ENCODE data around the gene RBBP8.
"Not testable (repeated sequence)": the region's sequence is repeated elsewhere in the genome, so short reads cannot be mapped to it uniquely, and the experiment has no call there.

Gene RBBP8

DNA sequence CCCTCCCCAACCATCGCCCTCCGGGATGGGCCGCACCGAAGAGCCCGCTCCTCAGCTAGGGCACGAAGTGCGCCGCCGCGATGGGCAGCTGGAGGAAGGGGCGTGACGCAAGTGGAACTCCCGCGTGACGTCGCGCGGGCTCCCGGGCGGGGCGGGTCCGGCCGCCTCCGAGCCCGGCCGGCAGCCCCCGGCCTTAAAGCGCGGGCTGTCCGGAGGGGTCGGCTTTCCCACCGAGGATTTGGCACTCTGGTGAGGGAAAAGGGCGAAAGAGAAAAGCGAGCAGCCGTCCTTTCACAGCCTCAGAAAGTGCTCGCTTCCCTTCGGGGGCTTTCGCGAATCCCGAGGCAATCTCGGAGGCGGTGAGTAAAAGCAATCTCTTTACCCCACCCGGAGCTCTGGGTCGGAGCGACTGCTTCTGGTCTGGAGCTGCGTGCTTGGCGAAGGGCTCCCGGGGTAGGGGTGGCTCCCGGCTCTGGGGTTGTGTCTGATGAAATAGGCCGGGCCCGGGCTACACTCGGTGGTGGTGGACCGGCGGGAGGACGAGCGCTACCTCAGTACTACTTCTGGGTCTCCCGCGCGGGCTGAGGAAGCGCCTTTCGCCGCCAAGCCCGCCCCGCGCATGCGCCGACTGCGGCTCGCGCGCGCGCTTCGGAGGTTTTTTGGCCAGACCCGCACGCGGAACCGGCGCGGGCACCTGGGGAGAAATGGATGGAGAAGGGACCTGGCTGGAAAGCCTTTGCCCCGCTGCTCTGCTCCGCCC, at the start of gene RBBP8:
TSS of gene RBBP8 (plus strand) at position 123 of the 760 bp plus-strand sequence. CDS start 3,524 bp downstream, outside the sequence.
- DNase-seq: peak; percentile 66

DNA sequence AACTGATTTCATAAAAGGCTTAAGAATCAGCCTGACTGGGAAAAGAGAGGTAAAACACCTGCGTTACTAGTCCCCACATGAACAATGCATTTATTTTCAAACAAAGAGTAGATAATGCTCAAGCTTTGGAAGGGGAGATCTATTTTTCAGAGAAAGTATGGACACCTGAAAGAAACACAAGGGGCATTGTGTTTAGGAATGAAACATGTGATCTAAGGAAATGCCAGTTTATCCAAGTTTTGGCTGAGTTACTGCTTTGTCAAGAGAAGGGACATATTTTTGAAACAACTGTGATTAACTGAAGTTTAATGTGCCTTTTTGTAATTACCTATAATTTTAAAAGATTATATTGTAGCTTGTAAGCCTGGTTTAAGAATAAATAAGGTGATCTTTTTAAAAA, 49.3 kb upstream of the RBBP8 start:
- DNase-seq: no peak

DNA sequence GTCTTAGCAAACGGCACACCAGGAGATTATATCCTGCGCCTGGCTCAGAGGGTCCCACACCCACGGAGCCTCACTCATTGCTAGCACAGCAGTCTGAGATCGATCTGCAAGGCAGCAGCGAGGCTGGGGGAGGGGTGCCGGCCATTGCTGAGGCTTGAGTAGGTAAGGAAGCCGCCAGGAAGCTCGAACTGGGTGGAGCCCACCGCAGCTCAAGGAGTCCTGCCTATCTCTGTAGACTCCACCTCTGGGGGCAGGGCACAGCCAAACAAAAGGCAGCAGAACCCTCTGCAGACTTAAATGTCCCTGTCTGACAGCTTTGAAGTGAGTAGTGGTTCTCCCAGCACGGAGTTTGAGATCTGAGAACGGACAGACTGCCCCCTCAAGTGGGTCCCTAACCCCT, 47.4 kb upstream of the RBBP8 start:
- not testable (repeated sequence) for DNase-seq

DNA sequence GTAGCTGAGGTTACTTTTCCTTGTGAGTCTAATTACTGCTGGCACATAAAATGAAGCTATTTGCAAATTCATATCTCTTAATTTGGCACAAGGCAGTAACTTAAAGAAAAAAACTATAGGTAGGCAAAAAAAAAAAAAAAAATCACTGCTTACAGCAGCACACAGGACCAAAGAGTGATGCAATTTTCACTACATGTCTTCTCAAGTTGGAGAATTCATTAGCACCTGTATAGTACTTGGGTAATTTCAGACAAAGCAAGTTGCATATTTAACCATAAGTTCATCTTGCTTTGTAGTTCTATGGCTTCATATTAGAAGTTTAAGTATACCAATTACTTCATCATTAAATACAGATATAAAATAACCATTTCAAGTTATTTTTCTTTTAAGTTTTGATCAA, 33.7 kb upstream of the RBBP8 start:
- DNase-seq: no peak

DNA sequence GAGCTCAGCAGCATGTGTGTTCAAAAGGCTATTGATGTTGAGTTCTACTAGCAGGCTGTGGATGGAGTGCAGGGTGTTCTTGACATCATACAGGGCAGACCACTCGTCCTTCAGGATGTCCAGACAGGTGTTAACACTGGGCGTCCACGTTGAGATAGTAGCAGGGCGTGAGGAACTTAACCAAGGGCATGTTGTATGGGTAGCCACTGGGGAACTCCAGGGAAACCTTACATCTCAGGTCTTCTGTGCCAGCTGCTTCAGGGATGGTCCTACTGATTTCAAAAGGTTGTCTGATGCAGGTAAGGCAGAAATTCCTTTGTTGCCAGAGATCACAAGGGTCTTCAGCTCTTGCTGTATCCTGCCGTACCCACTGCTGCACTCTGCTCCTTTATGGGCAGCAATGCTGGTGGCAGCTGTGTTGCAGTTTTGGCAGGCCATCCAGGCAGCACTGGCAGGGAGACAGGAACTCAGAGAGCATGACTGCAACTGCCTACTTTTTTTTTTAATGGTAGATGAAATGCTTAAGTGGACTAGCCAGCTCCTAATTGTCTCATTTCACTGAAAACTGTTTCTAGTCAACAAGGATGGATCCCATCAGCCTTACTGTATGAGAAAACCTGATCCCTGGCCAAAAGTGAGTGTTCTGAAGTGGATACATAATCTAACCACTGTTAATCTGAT, 32.4 kb upstream of the RBBP8 start:
- DNase-seq: no peak

DNA sequence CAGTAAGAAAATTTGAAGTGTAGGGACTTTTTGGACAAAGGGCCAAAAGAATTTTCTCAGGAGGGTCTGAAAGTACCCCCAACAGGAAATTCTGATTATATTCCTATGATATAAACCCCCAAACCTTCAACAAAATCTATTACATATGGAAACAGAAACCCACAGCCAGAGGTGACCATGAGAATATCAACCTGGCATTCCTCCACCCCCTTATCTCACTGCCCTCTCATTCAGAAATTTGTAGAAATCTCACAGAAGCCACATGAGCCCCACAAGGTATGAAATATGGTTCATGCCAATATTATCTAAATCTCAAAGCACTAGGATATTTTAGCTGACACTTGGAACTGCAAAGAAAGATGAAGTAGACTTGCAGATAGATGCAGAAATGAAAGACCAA, 31.0 kb upstream of the RBBP8 start:
- DNase-seq: no peak

DNA sequence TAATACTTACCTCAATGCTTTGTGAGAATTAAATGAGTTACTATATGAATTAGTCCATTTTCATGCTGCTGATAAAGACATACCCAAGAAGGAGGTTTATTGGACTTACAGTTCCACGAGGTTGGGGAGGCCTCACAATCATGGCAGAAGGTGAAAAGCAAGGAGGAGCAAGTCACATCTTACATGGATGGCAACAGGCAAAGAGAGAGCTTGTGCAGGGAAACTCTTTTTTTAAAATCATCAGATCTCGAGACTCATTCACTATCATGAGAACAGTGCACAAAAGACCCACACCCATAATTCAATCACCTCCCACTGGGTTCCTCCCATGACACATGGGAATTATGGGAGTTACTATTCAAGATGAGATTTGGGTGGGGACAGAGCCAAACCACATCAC, 29.9 kb upstream of the RBBP8 start:
- DNase-seq: not testable (repeated sequence)

DNA sequence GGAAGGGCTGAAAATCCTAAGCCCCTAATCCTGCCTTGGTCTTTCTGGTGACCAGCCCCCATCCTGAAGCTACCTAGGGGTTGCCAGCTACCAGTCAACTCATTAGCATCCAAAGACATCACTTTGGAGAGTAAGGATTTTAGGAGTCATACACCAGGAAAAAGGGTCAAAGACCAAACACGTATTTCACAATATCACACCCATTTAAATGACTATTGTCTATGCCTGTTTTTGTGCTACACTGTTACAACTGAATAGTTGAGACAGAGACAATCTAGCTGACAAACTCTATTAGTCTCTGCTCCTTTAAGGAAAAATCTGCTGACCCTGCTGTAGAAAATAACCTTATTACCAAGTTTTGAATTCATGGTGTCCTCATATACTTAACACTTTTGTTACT, 21.0 kb upstream of the RBBP8 start:
- no peak for DNase-seq

DNA sequence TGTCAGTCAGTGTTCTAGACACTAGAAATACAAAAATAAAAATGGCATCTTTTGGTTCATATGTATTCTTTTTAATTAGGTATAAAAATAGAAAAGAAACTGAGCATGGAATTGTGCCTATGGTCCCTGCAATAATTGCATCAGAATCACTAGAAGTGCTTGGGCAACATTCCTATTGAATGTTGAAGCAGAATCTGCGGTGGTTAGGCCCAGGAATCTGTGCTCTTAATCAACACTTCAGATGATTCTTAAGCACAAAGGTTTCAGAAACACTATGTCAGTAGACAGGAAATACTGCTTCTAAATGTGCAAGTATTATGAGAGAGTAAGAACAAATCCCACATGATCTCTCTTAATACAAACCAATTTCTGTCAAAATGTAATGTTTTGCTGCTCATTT, 20.3 kb upstream of the RBBP8 start:
- DNase-seq: no peak

DNA sequence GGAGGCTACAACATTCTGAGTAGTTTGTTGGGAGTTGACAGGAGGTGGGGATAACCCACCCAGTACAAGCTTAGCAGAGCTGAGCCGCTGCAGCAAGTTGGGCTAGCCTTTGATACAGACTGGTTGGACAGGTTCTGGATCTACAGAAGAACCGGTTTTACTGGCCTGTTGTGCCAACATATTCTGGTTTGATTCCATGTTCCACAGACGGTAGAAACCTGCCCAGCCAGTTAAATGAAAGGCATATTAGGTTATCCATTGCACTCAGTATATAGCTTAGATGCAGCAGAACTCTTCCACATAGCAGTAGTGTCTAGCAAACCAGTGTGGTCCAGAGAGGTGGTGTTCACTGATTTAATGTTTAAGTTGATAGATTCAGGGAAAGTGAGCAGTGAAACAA, 19.3 kb upstream of the RBBP8 start:
- DNase-seq: no peak

DNA sequence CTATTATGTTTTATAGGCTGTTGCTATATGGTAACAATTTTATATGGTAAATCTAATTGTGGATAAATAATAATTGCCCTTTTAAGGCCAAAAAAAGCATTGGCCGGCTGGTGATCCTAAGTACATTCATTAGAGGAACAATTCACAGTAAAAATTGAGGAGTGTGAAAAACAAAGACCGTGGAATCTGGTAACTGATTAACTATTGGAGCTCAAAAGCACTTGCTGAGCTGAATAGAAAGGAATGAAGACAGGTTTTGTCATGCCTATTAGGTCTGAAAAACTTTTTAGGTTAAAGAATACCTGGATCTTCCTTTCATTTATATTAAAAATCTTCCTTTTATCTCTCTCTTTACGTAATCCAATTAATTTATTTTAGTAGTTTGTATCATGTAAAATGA, 18.5 kb upstream of the RBBP8 start:
- DNase-seq: no peak

DNA sequence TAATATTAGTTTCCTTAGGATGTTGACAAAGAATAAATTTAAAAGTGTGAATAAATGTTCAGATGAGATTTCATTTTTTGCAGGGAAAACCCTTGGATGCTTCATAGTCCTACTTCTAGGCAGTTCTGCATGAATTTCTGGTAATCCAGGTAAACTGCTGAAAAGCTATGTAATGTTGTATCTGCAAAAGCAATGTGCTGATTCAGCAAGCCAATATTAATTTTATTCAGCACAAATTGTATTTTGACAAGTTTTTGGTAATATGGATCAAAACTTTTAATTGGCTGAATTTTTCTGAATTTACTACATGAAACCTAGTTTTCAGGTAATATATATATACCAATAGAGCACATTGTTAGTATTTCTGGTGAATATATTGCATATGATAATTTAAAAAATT, 17.8 kb upstream of the RBBP8 start:
- DNase-seq: no peak

DNA sequence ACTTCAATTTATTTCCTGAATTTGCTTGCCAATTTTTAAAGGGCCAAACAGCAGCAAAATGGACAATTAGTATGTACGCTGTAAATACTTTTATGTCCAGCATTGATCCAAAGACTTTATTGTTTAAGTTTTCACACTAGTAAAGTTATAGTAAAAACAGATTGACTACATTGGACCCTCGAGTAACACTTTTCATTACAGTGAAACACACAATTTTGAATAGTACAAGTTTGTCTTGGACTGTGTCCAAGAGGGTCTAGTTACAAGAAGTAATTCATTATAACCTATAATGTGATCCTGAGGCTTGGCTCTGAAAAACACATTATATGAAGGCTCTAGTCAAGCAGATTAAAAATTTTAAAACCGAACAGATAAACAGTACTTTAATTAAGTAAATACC, 11.4 kb upstream of the RBBP8 start:
- no peak for DNase-seq

DNA sequence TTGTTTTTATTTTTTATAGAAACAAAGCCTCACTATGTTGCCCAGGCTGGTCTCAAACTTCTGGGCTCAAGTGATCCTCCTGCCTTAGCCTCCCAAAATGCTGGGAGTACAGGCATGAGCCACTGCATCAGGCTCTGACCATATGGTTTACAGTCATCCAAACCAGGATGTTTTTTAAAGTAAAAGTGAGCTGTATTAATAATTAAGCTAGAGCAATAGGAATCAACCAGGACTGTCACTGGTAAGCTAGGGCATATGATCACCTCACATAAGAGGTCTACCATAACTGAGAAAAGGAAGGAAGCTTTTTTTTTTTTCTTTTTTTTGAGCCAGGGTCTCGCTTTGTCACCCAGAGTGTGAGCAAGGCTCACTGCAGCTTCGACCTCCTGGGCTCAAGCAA, 8.5 kb upstream of the RBBP8 start:
- DNase-seq: no peak

DNA sequence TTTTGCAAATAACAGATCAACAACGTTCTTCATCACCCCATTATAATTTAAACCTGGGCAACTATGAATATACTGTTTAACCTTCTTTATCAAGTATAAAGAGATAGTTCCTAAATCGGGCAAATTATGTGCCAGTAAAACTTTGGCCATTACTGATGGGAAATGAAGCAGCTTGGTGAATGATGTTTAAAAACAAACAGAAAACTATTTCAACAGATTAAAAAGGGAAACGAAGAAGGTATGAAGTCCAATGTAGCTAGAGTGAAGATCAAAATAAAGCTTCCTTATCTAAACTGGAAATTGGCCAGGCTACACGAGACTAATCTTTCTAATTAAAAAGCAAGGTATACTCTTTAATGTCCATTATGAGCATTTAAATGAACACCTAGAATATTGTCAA, 6.7 kb upstream of the RBBP8 start:
- no peak for DNase-seq

DNA sequence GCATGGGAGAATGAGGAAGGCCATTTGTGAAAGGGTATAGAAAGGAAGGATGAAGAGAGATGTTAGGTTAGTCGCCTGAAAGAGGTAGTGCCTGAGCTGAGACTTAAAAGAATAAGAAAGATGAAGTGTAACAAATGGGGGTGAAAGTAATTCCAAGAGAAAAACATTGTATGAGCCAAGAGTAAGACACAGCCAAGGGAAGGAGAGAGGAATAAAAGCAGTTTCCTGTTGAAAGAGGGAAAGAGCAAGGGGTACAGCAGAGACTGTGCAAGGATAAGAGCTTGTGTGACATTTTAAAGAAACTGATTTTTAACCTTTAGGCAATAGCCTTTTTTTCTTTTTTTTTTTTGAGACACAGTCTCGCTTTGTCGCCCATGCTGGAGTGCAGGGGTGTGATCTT, 4.8 kb upstream of the RBBP8 start:
- DNase-seq: no peak

DNA sequence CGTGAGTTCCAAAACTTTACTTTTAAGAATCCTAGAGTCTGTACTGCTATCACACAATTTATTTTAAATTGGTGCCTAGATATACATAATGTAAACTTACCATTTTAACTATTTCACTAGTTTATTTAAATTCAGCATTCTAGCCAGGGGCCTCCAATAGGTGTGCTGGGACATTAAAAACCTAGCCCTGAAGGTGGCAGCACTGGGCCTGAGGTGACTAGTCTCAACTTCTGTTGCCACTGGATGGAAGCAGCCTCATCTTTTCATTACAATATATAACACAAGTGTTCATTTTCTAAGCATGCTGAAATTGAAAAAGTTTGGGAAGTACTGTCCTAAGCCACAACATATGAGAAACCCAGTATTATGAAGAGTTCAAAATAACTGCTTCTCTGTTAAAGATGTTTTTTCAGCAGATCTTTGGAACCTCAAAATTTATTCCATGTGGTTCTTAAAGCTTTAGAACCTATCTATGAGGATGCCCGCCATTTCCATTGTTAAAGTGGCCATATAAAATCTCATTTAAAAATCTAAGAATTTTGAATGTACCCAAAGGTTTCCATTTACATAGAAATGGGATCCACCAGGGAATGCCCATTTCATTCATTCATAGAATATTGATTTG, 2.9 kb upstream of the RBBP8 start:
- DNase-seq: peak; percentile 79 to 83

DNA sequence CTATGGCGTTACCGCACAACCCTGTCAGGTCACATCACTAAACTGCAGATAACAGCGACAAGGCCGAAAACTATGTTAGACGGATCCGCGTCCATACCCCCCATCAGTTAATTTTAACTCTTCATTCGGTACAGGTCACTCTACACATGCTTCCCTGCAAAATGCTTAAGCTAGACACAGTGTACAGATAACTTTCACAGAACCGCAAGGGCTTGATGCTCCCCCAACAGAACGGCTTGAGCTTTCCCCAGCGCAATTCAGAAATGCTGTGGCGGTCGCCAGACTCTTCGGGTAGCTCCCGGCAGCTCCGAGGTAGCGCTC, 283 bp upstream of the RBBP8 start:
- DNase-seq: no peak

DNA sequence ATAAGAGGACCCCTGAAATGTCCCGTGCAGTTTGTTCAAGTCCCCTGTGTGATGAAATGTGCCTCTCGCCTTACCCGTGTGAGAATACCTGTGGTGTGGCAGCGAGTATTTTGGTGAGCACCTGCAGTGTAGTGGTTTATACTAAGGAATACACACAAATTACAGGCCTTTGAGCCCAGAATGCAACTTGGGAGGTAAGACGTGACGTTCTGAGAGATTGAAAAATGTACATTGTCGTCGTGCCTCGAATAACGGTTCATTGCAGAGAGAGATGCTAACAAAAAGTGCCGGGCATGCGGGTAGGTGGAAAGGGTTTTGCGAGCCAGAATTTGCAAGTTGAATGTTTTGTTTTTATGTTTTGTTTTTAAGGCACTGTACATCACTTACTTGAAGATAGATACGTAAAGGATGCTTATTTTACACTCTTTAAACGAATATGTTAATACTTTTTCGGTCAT, 867 bp downstream of the RBBP8 start:
- no peak for DNase-seq

DNA sequence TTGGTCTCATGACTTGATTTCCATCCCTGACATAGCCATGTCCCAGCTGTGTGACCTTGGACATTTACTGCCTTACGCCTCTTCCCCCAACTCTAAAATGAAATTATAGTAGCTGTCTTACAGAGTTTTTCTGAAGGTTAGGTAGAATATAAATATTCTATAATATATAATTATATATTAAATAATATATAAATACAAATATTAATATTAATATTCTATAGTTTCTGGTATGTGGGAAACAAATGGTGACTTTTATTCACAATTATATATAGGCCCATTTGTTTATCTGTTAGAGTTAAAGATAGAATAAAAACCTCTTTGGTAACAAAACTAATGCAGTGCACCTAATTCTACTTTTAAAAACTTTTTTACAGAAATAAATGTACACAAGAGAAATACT, 1.7 kb downstream of the RBBP8 start:
- no peak for DNase-seq

DNA sequence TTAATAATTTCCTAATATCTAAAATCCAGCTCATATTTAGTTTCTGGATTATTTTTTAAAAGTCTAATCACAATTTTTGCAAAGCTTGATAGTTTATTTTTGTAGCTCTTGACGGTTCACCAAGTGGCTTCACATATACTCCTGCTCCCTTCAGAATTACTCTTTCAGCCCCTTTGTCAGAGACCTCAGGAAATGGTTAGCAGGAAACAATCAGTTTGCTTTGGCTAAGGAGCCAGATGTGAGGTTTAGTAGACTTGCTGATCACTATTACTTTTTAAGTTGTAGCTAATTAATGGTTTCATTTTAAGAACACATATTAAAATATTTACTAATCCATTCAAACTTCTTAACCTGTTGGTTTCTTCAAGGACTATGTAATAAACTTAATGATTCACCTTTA, 2.3 kb downstream of the RBBP8 start:
- no peak for DNase-seq

DNA sequence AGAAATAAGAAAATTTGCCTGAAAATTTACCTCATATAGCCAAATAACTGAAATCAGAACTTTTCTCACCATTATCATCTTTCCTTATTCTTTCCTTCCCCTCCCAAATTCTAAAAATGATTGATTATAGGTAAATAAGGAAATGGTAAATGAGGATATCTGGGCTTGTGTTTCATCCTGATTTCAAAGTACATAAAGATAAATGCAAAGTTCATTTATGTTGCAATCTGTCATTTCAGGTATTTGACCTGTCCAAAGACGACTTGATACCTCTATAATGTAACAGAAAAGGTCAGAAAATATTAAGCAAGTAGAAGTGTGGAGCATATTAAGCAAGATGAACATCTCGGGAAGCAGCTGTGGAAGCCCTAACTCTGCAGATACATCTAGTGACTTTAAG, 3.4 kb downstream of the RBBP8 start:
- no peak for DNase-seq

DNA sequence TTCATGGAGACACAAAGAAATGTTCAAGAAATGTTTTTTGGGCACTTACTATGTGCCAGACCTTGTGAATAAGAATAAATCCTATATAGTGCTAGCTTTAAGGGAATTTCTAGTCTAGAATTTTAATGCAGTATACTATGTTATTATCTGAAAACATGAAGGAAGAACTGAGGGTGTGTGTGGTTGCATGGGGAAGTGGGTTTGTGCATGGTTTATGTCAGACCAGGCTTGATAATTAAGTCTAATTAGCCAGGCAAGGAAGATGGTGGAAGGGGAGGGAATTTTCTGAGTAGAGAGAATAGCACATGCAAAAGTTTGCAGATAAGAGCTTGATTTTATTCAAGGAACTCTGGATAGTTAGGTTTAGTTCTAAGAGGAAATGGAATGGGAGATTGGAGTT, 6.5 kb downstream of the RBBP8 start:
- DNase-seq: no peak

DNA sequence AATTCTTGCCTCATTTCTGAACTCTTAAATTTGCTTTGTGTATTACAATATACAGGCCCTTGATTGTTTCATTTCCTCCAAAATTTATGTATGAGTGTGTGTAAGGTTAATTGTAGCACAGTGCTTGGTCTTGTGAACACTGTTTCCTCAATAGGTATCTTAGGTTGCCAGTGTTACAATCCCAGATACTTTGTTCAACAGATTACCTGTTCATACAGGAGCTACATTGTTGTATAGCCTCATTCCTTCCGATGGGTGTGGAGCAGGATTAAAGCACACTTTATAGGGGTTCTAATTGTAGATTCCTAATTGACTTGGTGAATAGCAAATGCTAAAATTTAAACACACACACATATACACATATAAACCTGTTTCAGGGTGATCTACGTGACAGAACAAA, 10.7 kb downstream of the RBBP8 start:
- no peak for DNase-seq

All from activated CD4-positive, alpha-beta T cell treated with anti-CD3 and anti-CD28 coated beads, Interleukin-2, amount 50 U/mL, for 4 hours (primary cell).